T-helper 2 cell treated with Interferon-gamma antibody and Interleukin-4, amounts not matched to agents 100 ng/mL and 5 ng/mL, for 36 hours (primary cell): Measurements from ENCODE around the gene OR5D13. TPM values are rescaled to one million over a fixed set of nuclear protein-coding genes. Genes with fewer than 3 reads are reported as not detected.

ENCODE experiments used
- intact Hi-C: fragments of 100-400 bp; cut with micrococcal nuclease; formaldehyde crosslinking; loops from one replicate; pipeline ENCODE4 v1.15.1; 2023
- total RNA-seq: library from RNA; stranded (reverse); gene quantifications from 2 replicates; pipeline ENCODE4 v1.2.3, GENCODE V29; 2022

The OR5D13 gene, protein sequence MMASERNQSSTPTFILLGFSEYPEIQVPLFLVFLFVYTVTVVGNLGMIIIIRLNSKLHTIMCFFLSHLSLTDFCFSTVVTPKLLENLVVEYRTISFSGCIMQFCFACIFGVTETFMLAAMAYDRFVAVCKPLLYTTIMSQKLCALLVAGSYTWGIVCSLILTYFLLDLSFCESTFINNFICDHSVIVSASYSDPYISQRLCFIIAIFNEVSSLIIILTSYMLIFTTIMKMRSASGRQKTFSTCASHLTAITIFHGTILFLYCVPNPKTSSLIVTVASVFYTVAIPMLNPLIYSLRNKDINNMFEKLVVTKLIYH
- not detected in 2 replicates for total RNA-seq

DNA sequence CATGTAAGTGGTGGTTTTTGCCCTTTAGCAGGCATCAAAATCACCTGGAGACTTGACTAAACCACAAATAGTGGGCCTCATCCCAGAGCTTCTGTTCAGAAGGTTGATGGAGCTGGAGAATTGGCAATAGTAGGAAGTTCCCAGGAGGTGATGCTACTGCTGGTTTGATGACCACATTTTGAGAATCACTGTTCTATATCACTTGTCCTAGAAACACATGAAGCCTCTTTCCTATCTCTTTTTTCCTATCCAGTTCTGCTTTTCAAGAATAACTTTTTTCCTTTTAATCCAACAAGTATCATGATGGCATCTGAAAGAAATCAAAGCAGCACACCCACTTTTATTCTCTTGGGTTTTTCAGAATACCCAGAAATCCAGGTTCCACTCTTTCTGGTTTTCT, at the start of gene OR5D13:
Gene OR5D13, plus strand, starts transcription at position 301 of the 400 bp plus-strand sequence. Its CDS starts 0 bp downstream, at position 301.
- intact Hi-C loops, result no loop called here

DNA sequence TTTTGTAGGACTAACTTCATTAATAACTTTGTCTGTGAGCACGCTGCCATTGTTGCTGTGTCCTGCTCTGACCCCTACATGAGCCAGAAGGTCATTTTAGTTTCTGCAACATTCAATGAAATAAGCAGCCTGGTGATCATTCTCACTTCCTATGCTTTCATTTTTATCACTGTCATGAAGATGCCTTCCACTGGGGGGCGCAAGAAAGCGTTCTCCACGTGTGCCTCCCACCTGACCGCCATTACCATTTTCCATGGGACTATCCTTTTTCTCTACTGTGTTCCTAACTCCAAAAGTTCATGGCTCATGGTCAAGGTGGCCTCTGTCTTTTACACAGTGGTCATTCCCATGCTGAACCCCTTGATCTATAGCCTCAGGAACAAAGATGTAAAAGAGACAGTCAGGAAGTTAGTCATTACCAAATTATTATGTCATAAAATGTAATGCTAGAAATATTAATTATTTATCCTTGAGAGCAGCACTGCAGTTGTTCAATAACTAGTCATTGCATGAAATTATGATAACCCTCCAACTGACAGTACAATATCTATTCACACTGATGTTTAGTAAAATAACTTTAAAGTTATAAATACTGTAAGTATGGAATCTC, 46.4 kb upstream of the OR5D13 start:
- intact Hi-C loops, result no loop called here

DNA sequence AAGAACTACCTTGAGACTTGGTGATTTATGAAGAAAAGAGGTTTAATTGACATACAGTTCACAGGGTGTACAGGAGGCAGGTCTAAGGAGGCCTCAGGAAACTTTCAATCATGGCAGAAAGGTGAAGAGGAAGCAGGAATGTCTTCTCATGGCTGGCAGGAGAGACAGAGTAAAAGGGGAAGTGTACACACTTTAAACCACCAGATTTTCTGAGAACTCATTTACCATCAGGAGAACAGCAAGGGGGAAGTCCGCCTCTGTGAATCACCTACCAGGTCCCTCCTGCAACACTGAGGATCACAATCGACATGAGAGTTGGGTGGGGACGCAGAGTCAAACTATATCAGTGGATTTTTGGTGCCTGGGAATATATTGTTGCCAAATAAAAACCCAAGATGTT, 40.3 kb upstream of the OR5D13 start:
- intact Hi-C loops, result no loop called here

DNA sequence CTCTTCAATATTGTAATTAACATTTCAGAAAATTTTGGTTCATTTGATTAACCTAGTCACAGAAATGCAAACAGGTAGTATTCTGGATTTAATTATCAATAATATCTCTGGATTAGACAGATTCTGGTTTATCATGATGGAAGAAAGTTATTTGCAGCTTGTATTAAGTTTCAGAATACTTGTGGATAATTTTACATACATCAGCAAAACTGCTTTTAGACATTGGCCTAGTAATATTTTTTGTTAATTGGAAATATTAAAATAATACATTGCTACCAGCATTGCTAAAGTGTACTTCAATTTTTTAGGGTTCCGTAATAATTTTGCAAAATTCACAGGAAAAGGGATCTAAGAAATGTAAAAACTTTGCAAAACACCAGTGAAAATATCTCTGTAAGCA, 18.4 kb downstream of the OR5D13 start:
- intact Hi-C loops, result no loop called here

DNA sequence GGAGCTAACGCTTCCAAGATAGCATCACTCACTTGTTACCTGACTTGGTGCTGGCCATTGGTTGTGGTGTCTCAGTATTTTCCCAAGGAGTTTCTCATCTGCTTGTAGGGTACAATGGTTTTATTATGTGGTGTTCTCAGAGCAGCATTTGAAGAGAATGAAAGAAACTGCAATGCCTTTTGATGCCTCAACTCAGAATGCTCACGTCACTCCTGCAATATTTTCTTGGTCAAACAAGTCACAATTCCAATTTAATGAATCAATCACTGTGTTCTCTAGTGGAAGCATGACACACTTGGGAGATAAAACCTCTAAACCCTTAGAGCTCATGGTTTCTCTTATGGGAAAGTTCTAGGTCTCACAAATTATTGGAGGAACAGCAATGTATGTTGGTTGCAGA, 20.1 kb downstream of the OR5D13 start:
- intact Hi-C loops, result no loop called here

DNA sequence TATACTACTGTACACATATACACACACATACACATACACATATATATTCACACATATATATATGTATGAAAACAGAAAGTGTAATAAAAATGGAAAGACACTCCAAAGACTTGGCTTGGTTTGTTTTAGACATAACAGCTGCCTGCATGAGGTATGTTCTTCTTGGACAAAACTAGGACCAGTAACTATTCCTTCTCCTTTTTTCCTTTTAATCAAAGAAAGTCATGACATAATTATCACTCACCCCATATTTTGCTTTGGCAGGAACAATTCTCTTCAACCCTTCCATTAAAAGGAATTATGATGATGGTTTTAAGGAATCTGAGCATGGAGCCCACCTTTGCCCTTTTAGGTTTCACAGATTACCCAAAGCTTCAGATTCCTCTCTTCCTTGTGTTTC, 22.0 kb downstream of the OR5D13 start, which contains the start of gene OR5D14:
Gene OR5D14, plus strand, starts transcription at position 301 of the 400 bp plus-strand sequence. Its CDS starts 0 bp downstream, at position 301.
- intact Hi-C loops, result no loop called here

DNA sequence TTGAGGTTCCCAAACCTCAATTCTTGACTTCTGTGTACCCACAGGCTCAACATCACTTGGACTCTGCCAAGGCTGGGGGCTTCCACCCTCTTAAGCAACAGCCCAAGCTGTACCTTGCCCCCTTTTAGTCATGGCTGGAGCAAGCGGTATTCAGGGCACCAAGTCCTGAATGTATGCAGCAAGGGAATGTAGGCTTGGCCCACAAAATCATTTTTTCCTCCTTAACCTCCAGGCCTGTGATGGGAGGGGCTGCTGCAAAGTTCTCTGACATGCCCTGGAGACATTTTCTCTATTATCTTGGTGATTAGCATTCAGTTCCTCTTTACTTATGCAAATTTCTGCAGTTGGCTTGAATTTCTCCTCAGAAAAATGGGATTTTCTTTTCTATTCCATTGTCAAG, 33.0 kb downstream of the OR5D13 start:
- intact Hi-C loops, result no loop called here

DNA sequence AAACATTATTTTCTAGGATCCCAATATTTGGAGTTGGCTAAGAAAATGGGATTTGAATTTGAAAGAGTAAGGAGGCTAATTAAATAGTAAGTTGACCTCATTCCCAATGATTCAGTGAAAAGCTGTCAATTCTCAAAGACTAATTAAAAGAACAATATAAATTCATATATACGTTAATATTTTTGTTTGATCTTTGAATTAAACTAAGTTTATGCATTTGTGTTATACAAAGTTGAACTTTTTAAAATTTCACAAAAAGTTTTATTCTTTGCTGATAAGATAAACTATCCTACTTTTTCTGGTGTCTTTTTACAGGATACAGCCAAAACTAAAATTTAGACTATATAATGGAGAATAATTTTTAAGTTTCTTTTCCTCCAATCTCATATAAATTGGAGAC, 37.8 kb downstream of the OR5D13 start, which contains the start of gene OR5L1:
Gene OR5L1, plus strand, starts transcription at position 301 of the 400 bp plus-strand sequence. CDS start 100 bp downstream, outside the sequence.
- intact Hi-C loops, result no loop called here

DNA sequence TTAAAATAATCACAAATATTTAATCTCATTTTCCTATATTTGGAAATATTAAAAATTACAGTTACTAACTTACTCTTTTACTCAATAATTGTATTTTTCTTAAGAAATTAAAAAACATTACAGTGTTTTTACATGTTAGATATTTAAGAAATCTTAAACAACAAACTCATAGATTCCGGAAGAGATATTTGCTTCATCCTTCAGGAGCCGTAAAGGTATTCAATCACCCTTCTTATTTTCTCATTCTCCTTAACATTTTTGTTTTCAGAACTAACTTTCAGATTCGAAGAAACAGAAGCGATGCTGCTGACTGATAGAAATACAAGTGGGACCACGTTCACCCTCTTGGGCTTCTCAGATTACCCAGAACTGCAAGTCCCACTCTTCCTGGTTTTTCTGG, 46.1 kb downstream of the OR5D13 start, which contains the start of gene OR5D18:
Gene OR5D18, plus strand, starts transcription at position 301 of the 400 bp plus-strand sequence. Its CDS starts 0 bp downstream, at position 301.
- intact Hi-C loops, result no loop called here

Other genes with a start within 250 kb of the OR5D13 start
- not detected in 2 replicates for gene OR4C15, start 219.0 kb upstream of the OR5D13 start, total RNA-seq
- not detected in 2 replicates for gene OR4C16, start 201.3 kb upstream of the OR5D13 start, total RNA-seq
- not detected in 2 replicates for gene OR4C11, start 165.8 kb upstream of the OR5D13 start, total RNA-seq
- not detected in 2 replicates for gene OR4P4, start 138.3 kb upstream of the OR5D13 start, total RNA-seq
- gene OR4S2, start 125.1 kb upstream of the OR5D13 start, total RNA-seq, result not detected in 2 replicates
- not detected in 2 replicates for gene OR4C6, start 111.2 kb upstream of the OR5D13 start, total RNA-seq
- not detected in 2 replicates for gene OR5D14, start 22.1 kb downstream of the OR5D13 start, total RNA-seq
- not detected in 2 replicates for gene OR5L1, start 37.9 kb downstream of the OR5D13 start, total RNA-seq
- not detected in 2 replicates for gene OR5D18, start 46.2 kb downstream of the OR5D13 start, total RNA-seq
- gene OR5L2, start 53.8 kb downstream of the OR5D13 start, total RNA-seq, result not detected in 2 replicates
- not detected in 2 replicates for gene OR5D16, start 65.3 kb downstream of the OR5D13 start, total RNA-seq
- gene TRIM51, start 109.9 kb downstream of the OR5D13 start, total RNA-seq, result not detected in 2 replicates
- not detected in 2 replicates for gene OR5W2, start 141.1 kb downstream of the OR5D13 start, total RNA-seq
- gene OR5I1, start 163.0 kb downstream of the OR5D13 start, total RNA-seq, result not detected in 2 replicates
- gene OR10AG1, start 196.5 kb downstream of the OR5D13 start, total RNA-seq, result not detected in 2 replicates
- gene OR5F1, start 221.2 kb downstream of the OR5D13 start, total RNA-seq, result not detected in 2 replicates